Activated CD4-positive, alpha-beta T cell treated with anti-CD3 and anti-CD28 coated beads, Interleukin-2, amount 50 U/mL, for 16 hours (primary cell): ENCODE data around the gene APOD.

Experiments used
- DNase-seq: peaks from one replicate; pipeline ENCODE4 v3.0.0-alpha.2; 2020

APOD gene

GRCh38 chr3:195551381-195551978 is 32.3 kb downstream of the APOD start:
- no peak for DNase-seq

- peak; percentile 36 for DNase-seq
Observed at GRCh38 chr3:195550723-195551122, 33.0 kb downstream of the APOD start.

- DNase-seq: peak; percentile 77
Observed at GRCh38 chr3:195549931-195550519, 33.7 kb downstream of the APOD start.

GRCh38 chr3:195548987-195549386 is 34.8 kb downstream of the APOD start:
- DNase-seq: no peak

- DNase-seq: no peak
Observed at GRCh38 chr3:195548501-195548900, 35.2 kb downstream of the APOD start.

- DNase-seq: no peak
Observed at GRCh38 chr3:195548006-195548405, 35.7 kb downstream of the APOD start.

- DNase-seq: peak; percentile 33
Observed at GRCh38 chr3:195546130-195546560, 37.6 kb downstream of the APOD start.

GRCh38 chr3:195544634-195545033 is 39.1 kb downstream of the APOD start:
- DNase-seq: no peak

GRCh38 chr3:195544230-195544536 is 39.6 kb downstream of the APOD start:
- DNase-seq: no peak

- DNase-seq: no peak
Observed at GRCh38 chr3:195543500-195544229, 40.1 kb downstream of the APOD start.

GRCh38 chr3:195542698-195543499 is 40.8 kb downstream of the APOD start, which contains the start of gene PPP1R2:
Gene PPP1R2, minus strand, starts transcription at chr3:195543325. Its CDS starts 300 bp downstream, at chr3:195543025.
- DNase-seq: peak; percentile 93

GRCh38 chr3:195542316-195542697 is 41.4 kb downstream of the APOD start:
- DNase-seq: no peak

- no peak for DNase-seq
Observed at GRCh38 chr3:195540511-195540910, 43.2 kb downstream of the APOD start.

- peak; percentile 72 for DNase-seq
Observed at GRCh38 chr3:195540027-195540426, 43.7 kb downstream of the APOD start.

- DNase-seq: no peak
Observed at GRCh38 chr3:195539479-195539878, 44.3 kb downstream of the APOD start.

GRCh38 chr3:195537995-195538394 is 45.7 kb downstream of the APOD start:
- peak; percentile 83 for DNase-seq

GRCh38 chr3:195535293-195535692 is 48.4 kb downstream of the APOD start:
- no peak for DNase-seq

GRCh38 chr3:195532834-195533233 is 50.9 kb downstream of the APOD start:
- no peak for DNase-seq

- DNase-seq: no peak
Observed at GRCh38 chr3:195532345-195532744, 51.4 kb downstream of the APOD start.

GRCh38 chr3:195531683-195532082 is 52.1 kb downstream of the APOD start:
- no peak for DNase-seq

GRCh38 chr3:195526492-195526891 is 57.2 kb downstream of the APOD start:
- DNase-seq: no peak

- peak; percentile 60 for DNase-seq
Observed at GRCh38 chr3:195524171-195524896, 59.4 kb downstream of the APOD start.
